GM18502 (cell line): ENCODE data around the gene TEX38.
"Not testable (repeated sequence)": the region's sequence is repeated elsewhere in the genome, so short reads cannot be mapped to it uniquely, and the experiment has no call there.

ENCODE experiments used
- ATAC-seq: cut with Tn5 transposase; IDR thresholded peaks from one replicate; pipeline ENCODE4 v1.9.1; 2021; ENCODE audit warnings: mild to moderate bottlenecking; ENCODE audit not compliant: unreplicated experiment, poor library complexity

Gene TEX38

GRCh38 chr1:46654012-46654411 is 17.6 kb upstream of the TEX38 start:
- no peak for ATAC-seq

GRCh38 chr1:46654698-46655097 is 17.0 kb upstream of the TEX38 start:
- not testable (repeated sequence) for ATAC-seq

GRCh38 chr1:46655848-46656247 is 15.8 kb upstream of the TEX38 start:
- ATAC-seq, result no peak

- ATAC-seq, result no peak
Observed at GRCh38 chr1:46656643-46657042, 15.0 kb upstream of the TEX38 start.

GRCh38 chr1:46657775-46658174 is 13.9 kb upstream of the TEX38 start:
- no peak for ATAC-seq

- no peak for ATAC-seq
Observed at GRCh38 chr1:46659307-46659870, 12.3 kb upstream of the TEX38 start.

GRCh38 chr1:46660116-46660515 is 11.5 kb upstream of the TEX38 start:
- peak; percentile 71 for ATAC-seq

GRCh38 chr1:46662919-46663318 is 8.7 kb upstream of the TEX38 start:
- not testable (repeated sequence) for ATAC-seq

- ATAC-seq, result no peak
Observed at GRCh38 chr1:46665983-46666382, 5.7 kb upstream of the TEX38 start.

- ATAC-seq, result peak; percentile 87
Observed at GRCh38 chr1:46667782-46668760, 3.6 kb upstream of the TEX38 start, which contains the start of gene ATPAF1. TSS of gene ATPAF1 (minus strand) at chr1:46668364. CDS start at chr1:46668322, 42 bp downstream.

- no peak for ATAC-seq
Observed at GRCh38 chr1:46670134-46670533, 1.5 kb upstream of the TEX38 start.

- ATAC-seq, result no peak
Observed at GRCh38 chr1:46672696-46673095, 1.0 kb downstream of the TEX38 start.

GRCh38 chr1:46673749-46674182 is 2.1 kb downstream of the TEX38 start:
- ATAC-seq, result no peak

GRCh38 chr1:46675549-46676314 is 4.1 kb downstream of the TEX38 start:
- peak; percentile 84 for ATAC-seq

- no peak for ATAC-seq
Observed at GRCh38 chr1:46676531-46676930, 4.9 kb downstream of the TEX38 start.

- ATAC-seq, result no peak
Observed at GRCh38 chr1:46677339-46677738, 5.7 kb downstream of the TEX38 start.

- ATAC-seq, result no peak
Observed at GRCh38 chr1:46679789-46680573, 8.3 kb downstream of the TEX38 start.

- ATAC-seq, result no peak
Observed at GRCh38 chr1:46681333-46682034, 9.8 kb downstream of the TEX38 start.

- ATAC-seq, result no peak
Observed at GRCh38 chr1:46682064-46682463, 10.4 kb downstream of the TEX38 start.
